ENCODE results near the gene COPE.

DNA sequence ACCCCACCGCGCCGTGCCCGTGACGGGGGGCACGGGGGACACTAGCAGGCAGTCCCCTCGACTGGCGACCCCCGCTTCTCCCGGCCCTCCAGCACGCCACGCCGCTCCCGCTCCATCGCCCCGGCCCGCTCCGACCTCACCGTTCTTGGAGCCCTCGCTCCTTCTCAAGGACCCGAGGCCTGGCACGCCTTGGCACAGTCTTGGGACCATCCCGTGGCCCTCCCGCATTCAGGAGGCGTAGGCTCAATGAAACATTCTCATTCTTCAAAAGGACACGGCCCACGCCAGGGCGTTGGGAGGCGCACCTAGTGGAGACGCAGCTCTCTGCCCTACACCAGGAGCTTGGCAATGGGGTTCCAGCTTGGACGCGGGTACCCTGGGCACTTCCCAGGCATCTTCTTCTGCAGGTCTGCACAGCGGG is 22.8 kb downstream of the COPE start:
- TF ChIP-seq, protein P1, sequence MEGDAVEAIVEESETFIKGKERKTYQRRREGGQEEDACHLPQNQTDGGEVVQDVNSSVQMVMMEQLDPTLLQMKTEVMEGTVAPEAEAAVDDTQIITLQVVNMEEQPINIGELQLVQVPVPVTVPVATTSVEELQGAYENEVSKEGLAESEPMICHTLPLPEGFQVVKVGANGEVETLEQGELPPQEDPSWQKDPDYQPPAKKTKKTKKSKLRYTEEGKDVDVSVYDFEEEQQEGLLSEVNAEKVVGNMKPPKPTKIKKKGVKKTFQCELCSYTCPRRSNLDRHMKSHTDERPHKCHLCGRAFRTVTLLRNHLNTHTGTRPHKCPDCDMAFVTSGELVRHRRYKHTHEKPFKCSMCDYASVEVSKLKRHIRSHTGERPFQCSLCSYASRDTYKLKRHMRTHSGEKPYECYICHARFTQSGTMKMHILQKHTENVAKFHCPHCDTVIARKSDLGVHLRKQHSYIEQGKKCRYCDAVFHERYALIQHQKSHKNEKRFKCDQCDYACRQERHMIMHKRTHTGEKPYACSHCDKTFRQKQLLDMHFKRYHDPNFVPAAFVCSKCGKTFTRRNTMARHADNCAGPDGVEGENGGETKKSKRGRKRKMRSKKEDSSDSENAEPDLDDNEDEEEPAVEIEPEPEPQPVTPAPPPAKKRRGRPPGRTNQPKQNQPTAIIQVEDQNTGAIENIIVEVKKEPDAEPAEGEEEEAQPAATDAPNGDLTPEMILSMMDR (IDR thresholded peaks at IDR 0.05), result no peak
- TF ChIP-seq SIN3A (IDR thresholded peaks at IDR 0.05; ENCODE audit: borderline replicate concordance, insufficient read depth, low read depth, low read length) (no peak), TCF7L2 (IDR thresholded peaks at IDR 0.05; ENCODE audit: low read depth, low read length) (no peak)

Data from Panc1 (cell line).